Measurements from ENCODE around the gene HMGN2. TPM values are rescaled to one million over a fixed set of nuclear protein-coding genes. Genes with fewer than 3 reads are reported as not detected.

Gene HMGN2
- total and polyA plus RNA-seq, 2 of the 13 experiments (the other 11 are each of a cell fraction or from before 2014, with no cell fraction given) = 63.4 to 343 TPM

- TF ChIP-seq HNF4A (CRISPR knock-in tag; IDR thresholded peaks at IDR 0.05) = no peak
- no peak for TF ChIP-seq HMGXB3 (CRISPR knock-in tag; IDR thresholded peaks at IDR 0.05; ENCODE audit: borderline replicate concordance)
- TF ChIP-seq MIXL1 (CRISPR knock-in tag; IDR thresholded peaks at IDR 0.05) = no peak
- TF ChIP-seq ZNF335 (CRISPR knock-in tag; IDR thresholded peaks at IDR 0.05) = no peak
- no peak for TF ChIP-seq IRF1 (CRISPR knock-in tag; IDR thresholded peaks at IDR 0.05; ENCODE audit: low read depth)
- no peak for TF ChIP-seq GRHL1 (CRISPR knock-in tag; conservative IDR thresholded peaks at IDR 0.05)
- no peak for TF ChIP-seq GPN1 (CRISPR knock-in tag; IDR thresholded peaks at IDR 0.05; ENCODE audit: borderline replicate concordance)
- no peak for TF ChIP-seq XBP1 (CRISPR knock-in tag; IDR thresholded peaks at IDR 0.05)
- no peak for TF ChIP-seq SIX4 (CRISPR knock-in tag; IDR thresholded peaks at IDR 0.05)
- no peak for TF ChIP-seq MBD4 (IDR thresholded peaks at IDR 0.05; ENCODE audit: borderline replicate concordance, low read length)
- TF ChIP-seq ZBTB10 (CRISPR knock-in tag; IDR thresholded peaks at IDR 0.05; ENCODE audit: borderline replicate concordance) = no peak
- TF ChIP-seq NR2F1 (CRISPR knock-in tag; IDR thresholded peaks at IDR 0.05) = no peak
- no peak for TF ChIP-seq TERF1 (CRISPR knock-in tag; IDR thresholded peaks at IDR 0.05)
- no peak for TF ChIP-seq ZNF580 (CRISPR knock-in tag; IDR thresholded peaks at IDR 0.05; ENCODE audit: borderline replicate concordance, low read depth)
- TF ChIP-seq ONECUT2 (CRISPR knock-in tag; IDR thresholded peaks at IDR 0.05) = no peak
- TF ChIP-seq IKZF5 (CRISPR knock-in tag; IDR thresholded peaks at IDR 0.05) = no peak
These were observed 531 bp upstream of the HMGN2 start (continued) for GRCh38 chr1:26471498-26472319.

Data from HepG2 (cell line).